ENCODE measurements around the gene ZNF691.

Gene ZNF691

GRCh38 chr1:42801832-42802473, 44.5 kb upstream of the ZNF691 start:
- Histone ChIP-seq H3K9me2 (ENCODE audit: low read depth, low read length) (no peaks in the 10 kb centered on the region), H3K9me3 (ENCODE audit: low read length) (0 out of 2 replicates have a peak, but pooled peaks cover 2% of the 10 kb centered on the region), H3K4me1 (ENCODE audit: insufficient read depth, low read length, severe bottlenecking) (peaks cover under 1% of the 10 kb centered on the region), H3K4me3 (ENCODE audit: low read depth, low read length, poor library complexity, severe bottlenecking) (no peak overlapping the region), H3F3A (ENCODE audit: insufficient read depth, low read length) (no peaks in the 10 kb centered on the region), H3K4me2 (ENCODE audit: low read length) (no peak overlapping the region), H3K27me3 (ENCODE audit: insufficient read depth, low read length) (no peaks in the 10 kb centered on the region), H3K27ac (ENCODE audit: low read depth, low read length, poor library complexity, severe bottlenecking) (no peak overlapping the region), H3K79me2 (ENCODE audit: insufficient read depth, low read length) (no peaks in the 10 kb centered on the region), H3K9ac (ENCODE audit: low read length) (no peak overlapping the region), H4K20me1 (ENCODE audit: insufficient read depth, low read length) (no peaks in the 10 kb centered on the region), H2AFZ (ENCODE audit: low read length) (no peak overlapping the region), H3K36me3 (ENCODE audit: insufficient read depth, low read length) (no peaks in the 10 kb centered on the region)
- TF ChIP-seq EZH2 (IDR thresholded peaks at IDR 0.05; ENCODE audit: borderline replicate concordance, low read length): no peak
- no peak for TF ChIP-seq CTCF (IDR thresholded peaks at IDR 0.05; ENCODE audit: low read length)

GRCh38 chr1:42806171-42806570, 40.2 kb upstream of the ZNF691 start:
- TF ChIP-seq EZH2 (IDR thresholded peaks at IDR 0.05; ENCODE audit: borderline replicate concordance, low read length) (no peak), CTCF (IDR thresholded peaks at IDR 0.05; ENCODE audit: low read length) (no peak)
- Histone ChIP-seq H3K4me2 (ENCODE audit: low read length) (no peak overlapping the region), H3K27ac (ENCODE audit: low read depth, low read length, poor library complexity, severe bottlenecking) (no peak overlapping the region)

GRCh38 chr1:42806593-42806992, 39.8 kb upstream of the ZNF691 start:
- Histone ChIP-seq H3K4me3 (ENCODE audit: low read depth, low read length, poor library complexity, severe bottlenecking) (no peak overlapping the region), H4K20me1 (ENCODE audit: insufficient read depth, low read length) (no peaks in the 10 kb centered on the region), H3K79me2 (ENCODE audit: insufficient read depth, low read length) (no peaks in the 10 kb centered on the region), H3K9me3 (ENCODE audit: low read length) (0 out of 2 replicates have a peak, but pooled peaks cover 2% of the 10 kb centered on the region), H3K9me2 (ENCODE audit: low read depth, low read length) (no peaks in the 10 kb centered on the region), H3K27me3 (ENCODE audit: insufficient read depth, low read length) (no peaks in the 10 kb centered on the region), H2AFZ (ENCODE audit: low read length) (no peak overlapping the region), H3K9ac (ENCODE audit: low read length) (no peak overlapping the region), H3K4me2 (ENCODE audit: low read length) (no peak overlapping the region), H3K4me1 (ENCODE audit: insufficient read depth, low read length, severe bottlenecking) (peaks cover 5% of the 10 kb centered on the region), H3K27ac (ENCODE audit: low read depth, low read length, poor library complexity, severe bottlenecking) (no peak overlapping the region), H3F3A (ENCODE audit: insufficient read depth, low read length) (no peaks in the 10 kb centered on the region), H3K36me3 (ENCODE audit: insufficient read depth, low read length) (no peaks in the 10 kb centered on the region)
- no peak for TF ChIP-seq EZH2 (IDR thresholded peaks at IDR 0.05; ENCODE audit: borderline replicate concordance, low read length)

More at GRCh38 chr1:42806171-42806570, 40.2 kb upstream of the ZNF691 start:
- Histone ChIP-seq H2AFZ (ENCODE audit: low read length) (no peak overlapping the region), H3K4me1 (ENCODE audit: insufficient read depth, low read length, severe bottlenecking) (peaks cover 5% of the 10 kb centered on the region), H3K27me3 (ENCODE audit: insufficient read depth, low read length) (no peaks in the 10 kb centered on the region), H3F3A (ENCODE audit: insufficient read depth, low read length) (no peaks in the 10 kb centered on the region), H3K36me3 (ENCODE audit: insufficient read depth, low read length) (no peaks in the 10 kb centered on the region), H3K79me2 (ENCODE audit: insufficient read depth, low read length) (no peaks in the 10 kb centered on the region), H4K20me1 (ENCODE audit: insufficient read depth, low read length) (no peaks in the 10 kb centered on the region), H3K9me2 (ENCODE audit: low read depth, low read length) (no peaks in the 10 kb centered on the region), H3K9me3 (ENCODE audit: low read length) (0 out of 2 replicates have a peak, but pooled peaks cover 2% of the 10 kb centered on the region), H3K4me3 (ENCODE audit: low read depth, low read length, poor library complexity, severe bottlenecking) (no peak overlapping the region), H3K9ac (ENCODE audit: low read length) (no peak overlapping the region)

Data from OCI-LY1 (cell line).